ENCODE measurements around the gene PGP. TPM values are rescaled to one million over a fixed set of nuclear protein-coding genes. Genes with fewer than 3 reads are reported as not detected.
A peak's percentile ranks its signal among the peaks of the same experiment; 100 is the strongest.

PGP gene
- total RNA-seq, 4 donors from 2014 or later, result 13.1 to 27.0 (median 23.2) TPM

GRCh38 chr16:2209258-2210008 is 5.2 kb downstream of the PGP start:
- Histone ChIP-seq H3K4me3 (no peak overlapping the region), H3K4me1 (peaks cover 0 to 60% (median 31%) of the 10 kb centered on the region in 4 donors), H3K27me3 (no peaks in the 10 kb centered on the region), H3K9me3 (no peaks in the 10 kb centered on the region), H3K36me3 (peaks cover 0 to 48% (median 14%) of the 10 kb centered on the region in 3 donors), H3K27ac (no peak overlapping the region)
- WGBS, 2 donors, result 78 to 79% methylated on average over 17 to 21 of the region's 29 CpGs
- DNase-seq (ENCODE audit: low spot score in 2 of 2), result no peak
- TF ChIP-seq POLR2A (IDR thresholded peaks at IDR 0.05) (no peak), EP300 (IDR thresholded peaks at IDR 0.05) (no peak), CTCF (IDR thresholded peaks at IDR 0.05) (no peak)

- DNase-seq (ENCODE audit: low spot score in 2 of 2), result no peak
- Histone ChIP-seq H3K9me3 (no peaks in the 10 kb centered on the region), H3K4me3 (no peak overlapping the region), H3K4me1 (peaks cover 0 to 55% (median 27%) of the 10 kb centered on the region in 4 donors), H3K36me3 (peaks cover 0 to 48% (median 14%) of the 10 kb centered on the region in 3 donors), H3K27me3 (no peaks in the 10 kb centered on the region), H3K27ac (no peak overlapping the region)
- 78 to 92% methylated on average over 4 to 9 of the region's 9 CpGs for WGBS, 2 donors
- no peak for TF ChIP-seq EP300 (IDR thresholded peaks at IDR 0.05)
- no peak for TF ChIP-seq POLR2A (IDR thresholded peaks at IDR 0.05)
Observed at GRCh38 chr16:2208772-2209171, 5.9 kb downstream of the PGP start.

- Histone ChIP-seq H3K36me3 (peaks cover 0 to 48% (median 14%) of the 10 kb centered on the region in 3 donors), H3K9me3 (no peaks in the 10 kb centered on the region), H3K4me3 (no peak overlapping the region), H3K4me1 (peaks cover 0 to 50% (median 22%) of the 10 kb centered on the region in 4 donors), H3K27ac (no peak overlapping the region), H3K27me3 (no peaks in the 10 kb centered on the region)
- DNase-seq (ENCODE audit: low spot score in 2 of 2), result no peak
- WGBS, 2 donors, result 79 to 85% methylated on average over 14 to 23 of the region's 23 CpGs
- no peak for TF ChIP-seq POLR2A (IDR thresholded peaks at IDR 0.05)
Observed at GRCh38 chr16:2208308-2208707, 6.3 kb downstream of the PGP start.

GRCh38 chr16:2207872-2208271 is 6.8 kb downstream of the PGP start:
- Histone ChIP-seq H3K9me3 (no peaks in the 10 kb centered on the region), H3K27me3 (no peaks in the 10 kb centered on the region), H3K27ac (no peak overlapping the region), H3K4me1 (peaks cover 0 to 46% (median 18%) of the 10 kb centered on the region in 4 donors), H3K4me3 (no peak overlapping the region), H3K36me3 (peaks cover 0 to 48% (median 14%) of the 10 kb centered on the region in 3 donors)
- WGBS, 2 donors, result 87 to 91% methylated on average over 9 of the region's 9 CpGs
- no peak for TF ChIP-seq CTCF (IDR thresholded peaks at IDR 0.05)
- no peak for TF ChIP-seq EP300 (IDR thresholded peaks at IDR 0.05)
- no peak for TF ChIP-seq POLR2A (IDR thresholded peaks at IDR 0.05)
- no peak for DNase-seq (ENCODE audit: low spot score in 2 of 2)

GRCh38 chr16:2206780-2207433 is 7.7 kb downstream of the PGP start:
- Histone ChIP-seq H3K9me3 (no peaks in the 10 kb centered on the region), H3K27me3 (no peaks in the 10 kb centered on the region), H3K27ac (peak overlapping the region in 1 of 4 donors; percentile 94), H3K4me3 (no peak overlapping the region), H3K4me1 (peaks cover 0 to 36% (median 12%) of the 10 kb centered on the region in 4 donors), H3K36me3 (peaks cover 0 to 42% (median 14%) of the 10 kb centered on the region in 3 donors)
- TF ChIP-seq CTCF (IDR thresholded peaks at IDR 0.05) (no peak), POLR2A (IDR thresholded peaks at IDR 0.05) (no peak), EP300 (IDR thresholded peaks at IDR 0.05) (no peak)
- no peak for DNase-seq (ENCODE audit: low spot score in 2 of 2)
- WGBS, 2 donors, result 87 to 98% methylated on average over 12 to 17 of the region's 23 CpGs

DNA sequence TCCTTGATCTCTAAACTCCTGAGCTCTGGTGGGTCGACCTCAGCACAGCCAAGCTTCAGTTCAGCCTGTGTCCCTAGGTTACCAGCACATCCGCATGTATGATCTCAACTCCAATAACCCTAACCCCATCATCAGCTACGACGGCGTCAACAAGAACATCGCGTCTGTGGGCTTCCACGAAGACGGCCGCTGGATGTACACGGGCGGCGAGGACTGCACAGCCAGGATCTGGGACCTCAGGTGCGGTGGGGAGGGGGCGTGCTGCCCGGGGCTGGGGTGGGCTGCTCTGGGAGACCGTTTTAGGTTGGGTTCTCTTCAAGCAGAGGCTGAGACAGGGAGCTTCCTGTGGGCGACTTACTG is 8.2 kb downstream of the PGP start:
- Histone ChIP-seq H3K9me3 (no peaks in the 10 kb centered on the region), H3K4me1 (peaks cover 0 to 35% (median 12%) of the 10 kb centered on the region in 4 donors), H3K36me3 (peaks cover 0 to 42% (median 14%) of the 10 kb centered on the region in 3 donors), H3K27ac (peak overlapping the region in 3 of 4 donors; percentile 93 to 99 (median 94)), H3K27me3 (no peaks in the 10 kb centered on the region), H3K4me3 (peak overlapping the region; percentile 65 to 85 (median 66))
- DNase-seq (ENCODE audit: low spot score in 2 of 2), result no peak
- 80 to 88% methylated on average over 17 to 18 of the region's 18 CpGs for WGBS, 2 donors
- no peak for TF ChIP-seq CTCF (IDR thresholded peaks at IDR 0.05)
- no peak for TF ChIP-seq EP300 (IDR thresholded peaks at IDR 0.05)
- no peak for TF ChIP-seq POLR2A (IDR thresholded peaks at IDR 0.05)
